Kidney (tissue), 14 donors: ENCODE results near the gene PDHB. TPM values are rescaled to one million over a fixed set of nuclear protein-coding genes. Genes with fewer than 3 reads are reported as not detected.

Experiments used
- DNase-seq, 5 donors: peaks; one replicate each; pipeline ENCODE4 v3.0.0-alpha.2; 2013 to 2020
- FAIRE-seq: peaks from 2 replicates; lab custom pipeline; 2012; peaks lifted over from hg19 to GRCh38; lab: Jason Lieb, UNC
- H3K27ac ChIP-seq, 2 donors: one replicate each; pipeline ENCODE4 v1.7.0; 2013; ENCODE audit warnings: low read depth in 2 of 2, low read length in 2 of 2, inconsistent platforms in 1 of 2
- H3K27me3 ChIP-seq: one replicate; pipeline ENCODE4 v1.7.1; 2013; ENCODE audit warnings: low read length, inconsistent platforms; ENCODE audit not compliant: control insufficient read depth, insufficient read depth
- H3K36me3 ChIP-seq, 3 donors: one replicate each; pipeline versions ENCODE4 v1.7.0 to v1.7.1; 2013; ENCODE audit warnings: low read length in 3 of 3, control low read depth in 1 of 3, inconsistent platforms in 1 of 3; ENCODE audit not compliant: insufficient read depth in 3 of 3, control insufficient read depth in 2 of 3
- H3K4me1 ChIP-seq, 3 donors: one replicate each; pipeline versions ENCODE4 v1.7.0 to v1.7.1; 2013; ENCODE audit warnings: low read length in 3 of 3, inconsistent platforms in 1 of 3, low read depth in 1 of 3; ENCODE audit not compliant: control insufficient read depth in 2 of 3, insufficient read depth in 2 of 3
- H3K4me3 ChIP-seq, 3 donors: one replicate each; pipeline versions ENCODE4 v1.7.0 to v1.8.1; 2013; ENCODE audit warnings: low read length in 3 of 3, control low read depth in 1 of 3, inconsistent platforms in 1 of 3
- H3K9ac ChIP-seq, 3 donors: one replicate each; pipeline versions ENCODE4 v1.7.0 to v1.7.1; 2013; ENCODE audit warnings: low read length in 3 of 3, control low read depth in 1 of 3, inconsistent platforms in 1 of 3
- H3K9me3 ChIP-seq, 3 donors: one replicate each; pipeline versions ENCODE4 v1.7.0 to v1.7.1; 2013; ENCODE audit warnings: low read length in 3 of 3, control low read depth in 1 of 3, inconsistent platforms in 1 of 3; ENCODE audit not compliant: control insufficient read depth in 2 of 3, insufficient read depth in 1 of 3
- intact Hi-C: fragments of 100-400 bp; cut with DNase I; formaldehyde crosslinking; loops from one replicate; pipeline ENCODE4 v1.11.1; 2022
- polyA plus RNA-seq: library from polyadenylated mRNA; stranded (reverse); fragments of 350-450 nt; fragmentation: Illumina TruSeq; extraction: RNeasy Lipid Tissue Mini Kit (QIAGEN cat#74804); gene quantifications from one replicate; pipeline ENCODE4 v1.2.3, GENCODE V29; 2014; ENCODE audit warnings: low read depth, low replicate concordance; ENCODE audit not compliant: insufficient read depth
- total RNA-seq: library from RNA; stranded (reverse); fragmentation: NEBNext Ultra II Directional; extraction: Animal tissue kit (Norgen Biotek cat#: 25700); gene quantifications from one replicate; pipeline ENCODE4 v1.2.1, GENCODE V29; 2021
- TF ChIP-seq, protein P1 (sequence below): IDR thresholded peaks from 3 replicates; pipeline ENCODE4 v1.5.1; 2012; ENCODE audit warnings: mild to moderate bottlenecking, moderate library complexity, borderline replicate concordance; ENCODE audit not compliant: insufficient read depth; ENCODE audit errors: extremely low read depth
- donor health status: control.
- donor health status: control.
- donor health status: control.
- donor health status: control.
- donor health status: control.
- donor health status: DM: yes; HTN: yes; CAD: no.
- donor health status: Normal renal cell carcinoma (clear cell type).

The PDHB gene
- total and polyA plus RNA-seq, 2 donors from 2014 or later: 71.7 to 138 TPM

- intact Hi-C loops: no loop called here
- Histone ChIP-seq H3K9ac (no peak overlapping the region), H3K4me3 (no peak overlapping the region), H3K4me1 (peaks cover 0 to 5% (median 4%) of the 10 kb centered on the region in 3 donors), H3K27ac (no peak overlapping the region), H3K9me3 (no peaks in the 10 kb centered on the region), H3K27me3 (no peaks in the 10 kb centered on the region), H3K36me3 (no peaks in the 10 kb centered on the region)
- FAIRE-seq: no peak
- TF ChIP-seq, protein P1, sequence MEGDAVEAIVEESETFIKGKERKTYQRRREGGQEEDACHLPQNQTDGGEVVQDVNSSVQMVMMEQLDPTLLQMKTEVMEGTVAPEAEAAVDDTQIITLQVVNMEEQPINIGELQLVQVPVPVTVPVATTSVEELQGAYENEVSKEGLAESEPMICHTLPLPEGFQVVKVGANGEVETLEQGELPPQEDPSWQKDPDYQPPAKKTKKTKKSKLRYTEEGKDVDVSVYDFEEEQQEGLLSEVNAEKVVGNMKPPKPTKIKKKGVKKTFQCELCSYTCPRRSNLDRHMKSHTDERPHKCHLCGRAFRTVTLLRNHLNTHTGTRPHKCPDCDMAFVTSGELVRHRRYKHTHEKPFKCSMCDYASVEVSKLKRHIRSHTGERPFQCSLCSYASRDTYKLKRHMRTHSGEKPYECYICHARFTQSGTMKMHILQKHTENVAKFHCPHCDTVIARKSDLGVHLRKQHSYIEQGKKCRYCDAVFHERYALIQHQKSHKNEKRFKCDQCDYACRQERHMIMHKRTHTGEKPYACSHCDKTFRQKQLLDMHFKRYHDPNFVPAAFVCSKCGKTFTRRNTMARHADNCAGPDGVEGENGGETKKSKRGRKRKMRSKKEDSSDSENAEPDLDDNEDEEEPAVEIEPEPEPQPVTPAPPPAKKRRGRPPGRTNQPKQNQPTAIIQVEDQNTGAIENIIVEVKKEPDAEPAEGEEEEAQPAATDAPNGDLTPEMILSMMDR: no peak
- no peak for DNase-seq
Observed at GRCh38 chr3:58462829-58463180, 29.2 kb upstream of the PDHB start.

GRCh38 chr3:58459160-58459559 is 25.5 kb upstream of the PDHB start:
- H3K9me3 ChIP-seq: peaks cover 0 to 9% (median 1%) of the 10 kb centered on the region in 3 donors
- H3K4me1 ChIP-seq: peaks cover 0 to 5% (median 4%) of the 10 kb centered on the region in 3 donors
- DNase-seq (no peak), FAIRE-seq (no peak)
- intact Hi-C loops: no loop called here
- TF ChIP-seq, protein P1: no peak
- no peaks in the 10 kb centered on the region for H3K36me3 ChIP-seq
- H3K27ac ChIP-seq: no peak overlapping the region
- H3K27me3 ChIP-seq: no peaks in the 10 kb centered on the region
- no peak overlapping the region for H3K4me3 ChIP-seq
- H3K9ac ChIP-seq: no peak overlapping the region

DNA sequence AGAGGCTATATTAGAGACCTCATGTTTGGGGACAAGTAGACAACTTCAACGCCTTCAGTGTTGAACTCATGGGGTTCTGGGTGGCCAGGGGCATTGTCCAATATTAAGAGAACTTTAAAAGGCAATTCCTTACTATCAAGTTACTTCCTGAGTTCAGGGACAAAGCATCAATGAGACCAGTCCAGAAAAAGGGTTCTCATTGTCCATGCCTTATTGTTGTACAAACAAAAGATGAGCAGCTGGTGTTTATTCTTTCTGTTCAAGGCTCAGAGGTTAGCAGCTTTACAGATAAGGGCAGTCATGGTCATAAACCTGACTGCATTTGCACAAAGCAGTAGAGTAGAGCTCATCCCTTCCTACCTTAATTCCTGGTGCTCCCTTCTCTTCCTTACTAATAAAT is 18.5 kb upstream of the PDHB start:
- no peaks in the 10 kb centered on the region for H3K27me3 ChIP-seq
- FAIRE-seq: no peak

More for the DNA sequence above, 18.5 kb upstream of the PDHB start:
- no peak overlapping the region for H3K9ac ChIP-seq
- DNase-seq: no peak
- no peak overlapping the region for H3K4me3 ChIP-seq
- H3K27ac ChIP-seq: no peak overlapping the region
- no peaks in the 10 kb centered on the region for H3K36me3 ChIP-seq
- peaks cover 0 to 13% (median 1%) of the 10 kb centered on the region in 3 donors for H3K9me3 ChIP-seq
- intact Hi-C loops: no loop called here
- TF ChIP-seq, protein P1: no peak
- no peaks in the 10 kb centered on the region for H3K4me1 ChIP-seq
